Liver (tissue), 9 donors: Measurements from ENCODE around the gene TENM3. TPM values are rescaled to one million over a fixed set of nuclear protein-coding genes. Genes with fewer than 3 reads are reported as not detected.

Experiments
- DNase-seq: peaks from one replicate; pipeline ENCODE4 v3.0.0-alpha.2; 2017; ENCODE audit warnings: low spot score
- H3K27ac ChIP-seq, 2 donors: one replicate each; pipeline ENCODE4 v1.7.0; 2013; ENCODE audit warnings: inconsistent platforms in 2 of 2, low read length in 2 of 2, control low read depth in 1 of 2, low read depth in 1 of 2, mild to moderate bottlenecking in 1 of 2
- H3K27me3 ChIP-seq, 4 donors: one replicate each; pipeline versions ENCODE4 v1.6.1 to v1.7.0; 2013; ENCODE audit warnings: low read length in 3 of 4, inconsistent platforms in 1 of 4, mild to moderate bottlenecking in 1 of 4, moderate library complexity in 1 of 4; ENCODE audit not compliant: control insufficient read depth in 4 of 4, insufficient read depth in 4 of 4
- H3K36me3 ChIP-seq, 4 donors: one replicate each; pipeline versions ENCODE4 v1.6.1 to v1.7.0; 2013; ENCODE audit warnings: low read length in 3 of 4, mild to moderate bottlenecking in 3 of 4, low read depth in 1 of 4, moderate library complexity in 1 of 4; ENCODE audit not compliant: control insufficient read depth in 4 of 4, insufficient read depth in 3 of 4
- H3K4me1 ChIP-seq, 4 donors: one replicate each; pipeline versions ENCODE4 v1.6.1 to v1.7.0; 2013; ENCODE audit warnings: low read length in 3 of 4, mild to moderate bottlenecking in 3 of 4, moderate library complexity in 1 of 4; ENCODE audit not compliant: control insufficient read depth in 4 of 4, insufficient read depth in 4 of 4
- H3K4me3 ChIP-seq, 3 donors: one replicate each; pipeline versions ENCODE4 v1.6.1 to v1.7.0; 2013; ENCODE audit warnings: low read length in 3 of 3, control low read depth in 1 of 3, low read depth in 1 of 3, mild to moderate bottlenecking in 1 of 3
- H3K9ac ChIP-seq, 2 donors: one replicate each; pipeline ENCODE4 v1.7.0; 2013; ENCODE audit warnings: low read length in 2 of 2, mild to moderate bottlenecking in 2 of 2, moderate library complexity in 2 of 2, control low read depth in 1 of 2, low read depth in 1 of 2
- H3K9me3 ChIP-seq, 4 donors: one replicate each; pipeline versions ENCODE4 v1.6.1 to v1.7.0; 2013; ENCODE audit warnings: low read length in 3 of 4; ENCODE audit not compliant: control insufficient read depth in 4 of 4
- ATF3 ChIP-seq: IDR thresholded peaks from 2 replicates; pipeline ENCODE4 v1.6.1; 2016; ENCODE audit warnings: antibody characterized with exemption
- CTCF ChIP-seq: fragments of 150-350 bp; IDR thresholded peaks from 2 replicates; pipeline ENCODE4 v1.5.1; 2017; ENCODE audit warnings: improper control_type of control experiment, low read depth, low read length; ENCODE audit not compliant: missing input control
- EGR1 ChIP-seq, 2 donors: IDR thresholded peaks; 2 replicates each; pipeline ENCODE4 v1.6.1; 2016 to 2018; ENCODE audit warnings: antibody characterized with exemption in 2 of 2, low read depth in 2 of 2
- FOXA1 ChIP-seq: IDR thresholded peaks from 2 replicates; pipeline ENCODE4 v1.6.1; 2016; ENCODE audit warnings: antibody characterized with exemption
- FOXA2 ChIP-seq: IDR thresholded peaks from 2 replicates; pipeline ENCODE4 v1.6.1; 2016; ENCODE audit warnings: antibody characterized with exemption
- GABPA ChIP-seq, 2 donors: IDR thresholded peaks in 1 of 2; conservative IDR thresholded peaks in 1 of 2; 2 replicates each; pipeline ENCODE4 v1.6.1; 2016; ENCODE audit warnings: antibody characterized with exemption in 2 of 2, mild to moderate bottlenecking in 1 of 2, moderate library complexity in 1 of 2
- HNF4A ChIP-seq, 2 donors: conservative IDR thresholded peaks; 2 replicates each; pipeline ENCODE4 v1.6.1; 2016; ENCODE audit warnings: antibody characterized with exemption in 2 of 2, mild to moderate bottlenecking in 2 of 2
- HNF4G ChIP-seq: IDR thresholded peaks from 2 replicates; pipeline ENCODE4 v1.6.1; 2016; ENCODE audit warnings: antibody characterized with exemption
- JUND ChIP-seq, 2 donors: IDR thresholded peaks; 2 replicates each; pipeline ENCODE4 v1.6.1; 2016; ENCODE audit warnings: antibody characterized with exemption in 2 of 2
- NR2F2 ChIP-seq: IDR thresholded peaks from 2 replicates; pipeline ENCODE4 v1.6.1; 2016; ENCODE audit warnings: antibody characterized with exemption
- RAD21 ChIP-seq, 2 donors: IDR thresholded peaks; 2 replicates each; pipeline ENCODE4 v1.6.1; 2016; ENCODE audit warnings: antibody characterized with exemption in 2 of 2, mild to moderate bottlenecking in 2 of 2
- RXRA ChIP-seq, 2 donors: IDR thresholded peaks; 2 replicates each; pipeline ENCODE4 v1.6.1; 2017 to 2018; ENCODE audit warnings: antibody characterized with exemption in 2 of 2, mild to moderate bottlenecking in 1 of 2
- SP1 ChIP-seq: IDR thresholded peaks from 2 replicates; pipeline ENCODE4 v1.6.1; 2018; ENCODE audit warnings: antibody characterized with exemption, mild to moderate bottlenecking
- TAF1 ChIP-seq: conservative IDR thresholded peaks from 2 replicates; pipeline ENCODE4 v1.6.1; 2016; ENCODE audit warnings: antibody characterized with exemption, mild to moderate bottlenecking
- YY1 ChIP-seq: IDR thresholded peaks from 2 replicates; pipeline ENCODE4 v1.6.1; 2016; ENCODE audit warnings: antibody characterized with exemption, mild to moderate bottlenecking
- WGBS: extraction: QIAGEN DNeasy Blood & Tissue Kit; methylation state at CpG from one replicate; pipeline ENCODE4 v1.1.7; 2013; 5-methylcytosine and 5-hydroxymethylcytosine counted together
- polyA plus RNA-seq, 2 donors: library from polyadenylated mRNA; stranded (reverse) in 1 of 2; unstranded in 1 of 2; fragments of 200-250 nt in 1 of 2; fragments of >200 nt in 1 of 2; fragmentation: Nextera tagmentation in 1 of 2; extraction: Ambion mirVana in 1 of 2; gene quantifications; one replicate each; pipeline versions ENCODE4 v1.2.1 to v1.2.3, GENCODE V29; 2013 to 2015
- total RNA-seq, 2 donors: library from RNA; depleted of rRNA; stranded (reverse); fragments of >200 nt; gene quantifications; one replicate each; pipeline ENCODE4 v1.2.3, GENCODE V29; 2014
- TF ChIP-seq, protein P1 (sequence below): IDR thresholded peaks from 2 replicates; pipeline ENCODE4 v1.6.1; 2016; ENCODE audit warnings: antibody characterized with exemption
- TF ChIP-seq, protein P2 (sequence below): IDR thresholded peaks from 2 replicates; pipeline ENCODE4 v1.6.1; 2016; ENCODE audit warnings: antibody characterized with exemption
- TF ChIP-seq, protein P3 (sequence below): IDR thresholded peaks from 2 replicates; pipeline ENCODE4 v1.6.1; 2016; ENCODE audit warnings: antibody characterized with exemption, mild to moderate bottlenecking
- donor health status: healthy.
- donor health status: healthy.
- donor health status: healthy.
- donor health status: healthy.
- donor health status: healthy.

Gene TENM3
- total and polyA plus RNA-seq, 4 donors = 0.32 to 16.8 (median 0.70) TPM

DNA sequence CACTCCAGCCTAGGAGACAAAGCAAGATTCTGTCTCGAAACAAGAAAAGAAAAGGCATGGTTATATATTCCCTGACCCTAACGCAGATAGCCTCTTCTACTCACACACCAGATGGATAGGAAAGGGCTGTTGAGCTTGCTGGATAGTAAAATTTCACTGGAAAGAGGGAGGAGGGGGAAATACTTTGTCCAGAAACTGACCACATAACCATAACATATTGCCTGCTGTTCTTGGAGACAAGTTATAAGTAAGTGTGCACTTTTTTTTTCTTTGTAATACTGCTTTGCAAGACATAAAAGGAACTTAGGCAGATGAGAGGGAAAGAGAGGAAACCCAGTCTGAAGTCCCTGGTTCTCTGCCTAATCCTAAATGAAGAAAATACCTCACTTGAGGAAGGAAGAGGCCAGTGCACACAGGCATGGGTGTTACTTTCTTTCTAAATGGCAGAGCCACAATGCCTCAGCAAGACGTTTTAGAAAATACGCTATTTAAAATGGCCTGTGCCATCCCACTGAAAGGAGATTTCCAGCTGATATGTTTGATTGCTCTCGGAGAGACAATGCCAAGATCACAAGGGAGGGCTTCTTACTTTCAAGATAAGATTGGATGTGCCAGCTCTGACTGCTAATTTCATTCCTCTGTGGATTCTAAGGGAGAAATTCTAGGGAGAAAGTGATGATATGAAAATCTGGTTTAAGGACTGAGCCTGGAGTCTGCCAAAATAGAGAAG, 533.3 kb downstream of the TENM3 start:
- WGBS = 76% methylated on average over 5 of the region's 5 CpGs
- H3K9ac ChIP-seq = no peak overlapping the region
- TF ChIP-seq RAD21 (IDR thresholded peaks at IDR 0.05) (no peak), JUND (IDR thresholded peaks at IDR 0.05) (no peak), YY1 (no peak), FOXA1 (no peak), NR2F2 (no peak), SP1 (no peak), GABPA (IDR thresholded peaks at IDR 0.05 in 1 of 2, conservative IDR thresholded peaks at IDR 0.05 in 1 of 2) (no peak), EGR1 (IDR thresholded peaks at IDR 0.05; ENCODE audit: low read depth in 2 of 2) (no peak), FOXA2 (no peak), RXRA (IDR thresholded peaks at IDR 0.05) (no peak), HNF4A (conservative IDR thresholded peaks at IDR 0.05) (no peak), CTCF (no peak), ATF3 (no peak), HNF4G (no peak), TAF1 (no peak)
- TF ChIP-seq, protein P1, sequence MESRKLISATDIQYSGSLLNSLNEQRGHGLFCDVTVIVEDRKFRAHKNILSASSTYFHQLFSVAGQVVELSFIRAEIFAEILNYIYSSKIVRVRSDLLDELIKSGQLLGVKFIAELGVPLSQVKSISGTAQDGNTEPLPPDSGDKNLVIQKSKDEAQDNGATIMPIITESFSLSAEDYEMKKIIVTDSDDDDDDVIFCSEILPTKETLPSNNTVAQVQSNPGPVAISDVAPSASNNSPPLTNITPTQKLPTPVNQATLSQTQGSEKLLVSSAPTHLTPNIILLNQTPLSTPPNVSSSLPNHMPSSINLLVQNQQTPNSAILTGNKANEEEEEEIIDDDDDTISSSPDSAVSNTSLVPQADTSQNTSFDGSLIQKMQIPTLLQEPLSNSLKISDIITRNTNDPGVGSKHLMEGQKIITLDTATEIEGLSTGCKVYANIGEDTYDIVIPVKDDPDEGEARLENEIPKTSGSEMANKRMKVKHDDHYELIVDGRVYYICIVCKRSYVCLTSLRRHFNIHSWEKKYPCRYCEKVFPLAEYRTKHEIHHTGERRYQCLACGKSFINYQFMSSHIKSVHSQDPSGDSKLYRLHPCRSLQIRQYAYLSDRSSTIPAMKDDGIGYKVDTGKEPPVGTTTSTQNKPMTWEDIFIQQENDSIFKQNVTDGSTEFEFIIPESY = no peak
- TF ChIP-seq, protein P2, sequence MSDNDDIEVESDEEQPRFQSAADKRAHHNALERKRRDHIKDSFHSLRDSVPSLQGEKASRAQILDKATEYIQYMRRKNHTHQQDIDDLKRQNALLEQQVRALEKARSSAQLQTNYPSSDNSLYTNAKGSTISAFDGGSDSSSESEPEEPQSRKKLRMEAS = no peak
- TF ChIP-seq, protein P3, sequence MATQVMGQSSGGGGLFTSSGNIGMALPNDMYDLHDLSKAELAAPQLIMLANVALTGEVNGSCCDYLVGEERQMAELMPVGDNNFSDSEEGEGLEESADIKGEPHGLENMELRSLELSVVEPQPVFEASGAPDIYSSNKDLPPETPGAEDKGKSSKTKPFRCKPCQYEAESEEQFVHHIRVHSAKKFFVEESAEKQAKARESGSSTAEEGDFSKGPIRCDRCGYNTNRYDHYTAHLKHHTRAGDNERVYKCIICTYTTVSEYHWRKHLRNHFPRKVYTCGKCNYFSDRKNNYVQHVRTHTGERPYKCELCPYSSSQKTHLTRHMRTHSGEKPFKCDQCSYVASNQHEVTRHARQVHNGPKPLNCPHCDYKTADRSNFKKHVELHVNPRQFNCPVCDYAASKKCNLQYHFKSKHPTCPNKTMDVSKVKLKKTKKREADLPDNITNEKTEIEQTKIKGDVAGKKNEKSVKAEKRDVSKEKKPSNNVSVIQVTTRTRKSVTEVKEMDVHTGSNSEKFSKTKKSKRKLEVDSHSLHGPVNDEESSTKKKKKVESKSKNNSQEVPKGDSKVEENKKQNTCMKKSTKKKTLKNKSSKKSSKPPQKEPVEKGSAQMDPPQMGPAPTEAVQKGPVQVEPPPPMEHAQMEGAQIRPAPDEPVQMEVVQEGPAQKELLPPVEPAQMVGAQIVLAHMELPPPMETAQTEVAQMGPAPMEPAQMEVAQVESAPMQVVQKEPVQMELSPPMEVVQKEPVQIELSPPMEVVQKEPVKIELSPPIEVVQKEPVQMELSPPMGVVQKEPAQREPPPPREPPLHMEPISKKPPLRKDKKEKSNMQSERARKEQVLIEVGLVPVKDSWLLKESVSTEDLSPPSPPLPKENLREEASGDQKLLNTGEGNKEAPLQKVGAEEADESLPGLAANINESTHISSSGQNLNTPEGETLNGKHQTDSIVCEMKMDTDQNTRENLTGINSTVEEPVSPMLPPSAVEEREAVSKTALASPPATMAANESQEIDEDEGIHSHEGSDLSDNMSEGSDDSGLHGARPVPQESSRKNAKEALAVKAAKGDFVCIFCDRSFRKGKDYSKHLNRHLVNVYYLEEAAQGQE = no peak
- DNase-seq = no peak
- H3K27ac ChIP-seq = no peak overlapping the region
- no peaks in the 10 kb centered on the region for H3K9me3 ChIP-seq
- no peaks in the 10 kb centered on the region for H3K4me1 ChIP-seq
- H3K27me3 ChIP-seq = no peaks in the 10 kb centered on the region
- no peak overlapping the region for H3K4me3 ChIP-seq
- H3K36me3 ChIP-seq = no peaks in the 10 kb centered on the region
